HG03442 (cell line): ENCODE results near the gene TSPAN18.

Experiments used
- ATAC-seq: cut with Tn5 transposase; IDR thresholded peaks from one replicate; pipeline ENCODE4 v1.9.1; 2021; ENCODE audit warnings: mild to moderate bottlenecking, moderate library complexity; ENCODE audit not compliant: unreplicated experiment

TSPAN18 gene

DNA sequence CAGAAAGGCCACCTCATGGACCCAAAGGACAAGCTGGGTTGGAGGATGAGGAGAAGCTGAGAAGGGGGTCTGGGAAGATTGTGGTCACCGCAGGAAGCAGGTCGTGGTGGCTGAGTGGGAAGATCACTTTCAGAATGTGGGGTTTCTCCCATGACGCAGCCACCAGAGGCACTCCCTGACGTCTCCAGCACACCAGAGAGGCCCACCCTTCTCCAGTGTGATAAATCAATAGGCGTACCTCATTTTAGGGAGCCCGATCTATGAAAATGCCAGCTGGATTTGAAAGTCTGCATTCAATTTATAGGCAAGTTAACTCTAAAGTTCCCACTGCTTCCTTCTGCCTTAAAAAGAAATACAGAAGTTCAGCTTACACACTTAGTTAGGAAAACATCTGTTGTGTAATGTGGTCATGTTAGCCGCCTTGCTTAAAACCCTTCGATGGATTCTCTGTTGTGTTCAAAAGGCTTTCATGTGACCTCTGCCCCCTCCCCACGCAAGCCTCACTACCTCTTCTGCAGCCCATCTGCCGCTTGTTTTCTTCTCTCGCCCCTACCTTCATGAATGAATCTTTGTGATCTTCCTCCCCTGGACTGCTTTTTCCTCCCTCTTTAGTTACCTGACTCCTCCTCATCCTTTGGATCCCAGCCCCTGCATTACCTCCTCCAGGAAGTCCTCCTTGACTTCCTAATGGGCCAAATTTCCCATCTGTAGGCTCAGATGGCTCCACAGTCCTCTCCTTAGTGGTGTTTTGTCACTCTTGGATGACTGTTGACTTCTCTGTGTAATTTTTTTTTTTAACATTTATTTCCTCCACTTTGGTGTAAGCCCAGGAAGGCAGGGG is 10.7 kb downstream of the TSPAN18 start:
- ATAC-seq: no peak

DNA sequence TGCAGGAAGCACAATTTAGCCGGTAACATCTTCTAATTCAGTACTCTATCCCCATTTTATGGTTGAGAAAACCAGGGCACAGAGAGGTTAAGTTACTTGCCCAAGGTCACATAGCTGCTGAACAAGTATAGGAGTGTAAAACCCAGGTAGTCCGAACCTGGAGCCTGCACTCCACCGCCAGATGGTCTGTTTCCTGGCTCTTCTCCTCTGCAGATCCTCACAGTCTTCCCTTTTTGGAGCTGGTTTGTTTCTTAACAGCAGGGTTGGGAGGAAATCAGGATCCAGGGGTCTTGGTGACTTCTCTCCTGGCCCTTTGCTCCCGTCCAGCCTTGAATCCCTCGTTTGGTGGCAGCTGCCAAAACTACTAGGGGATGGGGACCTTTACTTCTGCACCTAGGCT is 12.0 kb downstream of the TSPAN18 start:
- no peak for ATAC-seq

DNA sequence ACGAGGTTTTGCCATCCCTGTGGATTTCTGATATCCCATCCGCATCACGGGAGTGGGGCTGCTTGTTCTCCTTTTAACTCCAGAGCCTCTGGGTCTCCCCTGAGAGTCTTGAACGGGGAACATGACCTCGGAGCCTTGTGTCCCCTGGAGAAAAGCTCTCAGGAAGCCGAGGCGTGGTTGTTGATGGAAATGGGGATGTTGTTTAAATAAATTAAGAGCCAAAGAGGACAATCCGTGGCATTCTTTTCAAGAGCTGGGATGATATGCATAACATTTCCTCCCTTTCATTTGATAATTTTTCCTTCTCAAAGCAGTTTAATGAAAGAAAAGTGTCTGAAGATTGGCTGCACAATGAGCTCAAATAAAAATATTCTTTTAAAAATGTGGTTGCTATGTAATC is 14.2 kb downstream of the TSPAN18 start:
- ATAC-seq: no peak

DNA sequence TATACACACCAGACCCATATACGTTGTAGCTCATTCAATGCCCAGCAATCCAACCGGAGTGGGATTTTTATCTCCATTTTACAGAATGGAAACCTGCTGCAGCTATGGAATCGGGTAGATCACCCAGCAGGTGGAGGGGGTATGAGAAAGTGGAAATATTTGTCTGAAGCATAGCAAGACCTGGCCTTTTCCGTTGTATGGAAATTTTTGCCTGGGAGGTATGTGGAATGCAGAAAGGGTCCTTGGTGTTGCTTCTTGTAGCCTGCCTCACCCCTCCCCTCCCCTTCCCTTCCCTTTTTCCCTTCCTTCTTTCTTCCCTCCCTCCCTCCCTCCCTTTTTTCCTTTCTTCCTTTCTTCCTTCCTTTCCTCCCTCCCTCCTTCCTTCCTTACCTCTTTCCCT is 15.2 kb downstream of the TSPAN18 start:
- ATAC-seq: no peak

DNA sequence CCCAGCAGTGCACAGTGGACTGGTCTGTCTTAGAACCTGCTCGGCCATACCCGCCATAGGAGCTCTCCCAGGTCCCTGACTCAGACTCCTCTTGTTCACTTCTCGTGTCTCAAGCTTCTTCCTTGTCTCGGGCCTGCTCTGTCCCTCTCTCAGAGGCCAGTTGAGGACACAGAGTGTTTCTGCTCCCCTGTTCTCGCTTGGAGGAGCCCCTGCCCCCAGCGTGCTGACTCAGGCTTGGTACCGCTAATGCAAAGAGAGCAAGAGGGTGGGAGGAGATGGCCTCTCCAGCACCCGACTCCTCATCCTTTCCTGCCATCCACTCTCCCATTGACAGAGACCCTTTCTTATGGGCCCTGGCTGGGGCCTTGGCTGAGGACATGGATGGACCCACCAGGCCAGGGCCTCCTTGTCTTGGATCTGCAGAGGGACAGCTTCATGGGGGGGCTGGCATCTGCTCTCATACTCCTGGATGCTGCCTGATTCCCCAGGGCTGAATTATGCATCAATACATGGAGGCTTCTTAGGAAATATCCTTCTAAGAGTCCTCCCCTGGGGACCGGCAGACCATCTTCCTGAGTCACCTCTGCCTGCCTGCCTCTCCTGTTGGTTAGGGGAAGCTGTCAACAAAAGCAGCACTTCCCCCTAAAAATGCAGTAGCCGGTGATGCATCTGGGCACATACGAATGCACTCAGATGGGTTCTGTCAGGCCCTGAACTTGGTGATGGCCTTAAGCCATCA is 15.9 kb downstream of the TSPAN18 start:
- no peak for ATAC-seq

DNA sequence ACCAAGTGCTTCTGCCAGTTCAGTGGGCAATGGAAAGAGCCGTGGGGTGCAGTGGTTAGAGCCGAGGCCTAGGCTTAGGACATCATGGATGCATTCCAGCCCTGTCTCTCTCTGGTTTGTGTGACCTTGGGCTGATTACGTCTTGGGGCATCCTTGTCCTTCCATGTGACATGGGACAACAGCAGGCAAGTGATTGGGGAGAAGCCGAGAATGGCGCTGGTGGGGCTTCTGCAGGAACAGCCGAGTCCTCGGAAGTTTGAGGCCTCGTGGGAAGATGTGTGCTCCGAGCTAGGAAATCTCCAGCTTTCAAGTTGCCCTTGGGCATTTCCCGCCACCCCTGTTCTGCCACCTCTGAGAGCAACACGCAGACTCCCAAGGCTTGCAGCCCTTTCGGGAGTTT is 16.6 kb downstream of the TSPAN18 start:
- no peak for ATAC-seq

DNA sequence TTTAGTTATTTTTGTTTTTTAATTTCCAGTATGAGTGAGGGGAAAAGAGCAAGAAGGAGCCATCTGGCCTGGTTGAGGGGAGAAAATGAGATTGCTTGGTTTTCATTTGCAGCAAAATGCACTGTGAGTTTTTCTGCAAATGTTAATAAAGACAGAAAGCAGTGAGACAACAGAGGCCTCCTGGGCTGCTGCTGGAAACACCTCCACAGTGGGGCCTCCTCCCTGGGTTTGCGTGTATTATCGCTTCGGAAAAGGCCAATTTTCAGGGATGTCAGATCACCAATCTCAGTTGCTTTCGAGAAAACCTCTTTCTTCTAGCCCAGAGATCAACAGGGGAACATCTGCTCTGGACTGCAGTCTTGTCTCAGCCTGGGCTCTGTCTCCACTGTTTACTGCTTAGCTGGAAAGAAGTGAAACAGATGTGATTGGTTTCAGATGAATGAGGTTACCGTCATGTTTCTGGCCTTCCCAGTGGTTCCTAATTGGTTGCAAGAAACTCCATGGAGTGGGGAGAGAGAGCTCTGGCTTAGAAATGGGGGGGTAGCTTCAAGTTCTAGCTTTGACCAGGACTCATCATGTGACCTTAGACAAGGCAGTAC is 17.3 kb downstream of the TSPAN18 start:
- no peak for ATAC-seq

DNA sequence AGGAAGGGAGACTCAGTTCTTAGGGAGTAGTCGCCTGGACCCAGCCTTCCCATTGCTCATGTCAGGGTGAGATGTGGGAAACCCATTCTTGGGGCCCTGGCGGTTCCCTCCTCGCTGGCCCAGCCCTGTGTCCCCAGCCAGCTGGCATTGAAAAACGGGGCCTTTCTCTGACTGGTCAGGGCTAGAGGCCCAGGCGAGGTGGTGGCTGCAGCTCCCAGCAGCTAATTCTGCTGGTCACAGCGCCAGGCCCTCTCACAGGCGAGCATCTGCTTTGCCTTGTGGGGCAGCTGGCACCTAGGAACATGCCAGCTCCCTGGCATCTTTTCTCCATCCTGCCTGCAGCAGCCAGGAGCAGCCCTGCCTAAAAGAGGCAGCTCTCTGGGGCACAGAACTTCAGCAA is 20.1 kb downstream of the TSPAN18 start:
- no peak for ATAC-seq

DNA sequence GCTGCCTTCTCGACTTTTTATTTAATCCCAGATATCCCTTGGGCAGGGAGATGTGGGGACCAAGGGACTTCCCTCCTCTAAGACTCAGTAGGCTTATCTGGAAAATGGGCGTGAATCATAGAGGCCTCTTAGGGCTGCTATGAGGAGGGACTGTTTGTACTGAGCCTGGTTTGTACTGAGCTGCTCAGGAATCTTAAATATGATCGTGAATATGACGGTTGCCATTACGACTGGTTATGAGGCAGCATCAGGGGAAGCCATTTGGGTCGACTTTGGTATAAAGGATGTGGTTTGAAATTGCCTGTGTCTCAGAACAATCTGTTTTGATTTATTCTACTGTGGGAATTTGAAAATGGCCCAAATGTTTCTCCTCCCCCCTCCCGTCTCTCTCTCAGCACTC is 20.6 kb downstream of the TSPAN18 start:
- no peak for ATAC-seq

DNA sequence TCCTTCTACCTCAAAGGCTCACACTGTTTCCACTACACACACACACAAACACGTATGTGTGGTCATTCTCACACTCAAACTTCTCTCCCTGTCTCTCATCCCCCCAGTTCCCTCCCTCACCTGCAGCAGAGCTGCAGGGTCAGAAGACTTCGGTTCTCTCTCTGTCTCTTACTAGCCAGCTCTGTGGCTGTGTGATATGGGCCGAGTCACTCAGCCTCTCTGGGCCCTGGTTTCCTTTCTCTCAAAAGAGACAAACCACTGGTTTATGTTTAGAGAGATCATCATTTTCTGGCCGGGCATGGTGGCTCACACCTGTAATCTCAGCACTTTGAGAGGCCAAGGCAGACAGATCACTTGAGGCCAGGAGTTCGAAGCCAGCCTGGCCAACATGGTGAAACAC is 21.1 kb downstream of the TSPAN18 start:
- ATAC-seq: no peak

DNA sequence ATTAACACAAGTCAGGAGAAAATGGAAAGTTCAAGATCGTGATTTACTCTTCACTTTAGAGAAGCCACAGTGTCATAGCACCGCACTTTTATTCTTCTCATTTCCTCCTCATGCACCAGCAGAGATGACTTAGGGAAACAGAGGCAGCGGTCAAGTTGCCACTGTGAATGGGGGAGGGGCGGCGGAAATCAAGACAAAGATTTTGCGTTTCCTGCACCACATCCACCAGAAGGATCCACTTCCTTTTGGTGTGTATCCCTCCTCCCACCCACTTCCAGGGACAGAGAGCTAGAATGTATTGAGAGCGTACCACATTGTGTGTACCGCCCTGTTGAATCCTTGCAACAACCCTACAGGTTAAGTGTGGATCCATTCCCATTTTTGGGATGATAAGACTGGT is 21.8 kb downstream of the TSPAN18 start:
- no peak for ATAC-seq

DNA sequence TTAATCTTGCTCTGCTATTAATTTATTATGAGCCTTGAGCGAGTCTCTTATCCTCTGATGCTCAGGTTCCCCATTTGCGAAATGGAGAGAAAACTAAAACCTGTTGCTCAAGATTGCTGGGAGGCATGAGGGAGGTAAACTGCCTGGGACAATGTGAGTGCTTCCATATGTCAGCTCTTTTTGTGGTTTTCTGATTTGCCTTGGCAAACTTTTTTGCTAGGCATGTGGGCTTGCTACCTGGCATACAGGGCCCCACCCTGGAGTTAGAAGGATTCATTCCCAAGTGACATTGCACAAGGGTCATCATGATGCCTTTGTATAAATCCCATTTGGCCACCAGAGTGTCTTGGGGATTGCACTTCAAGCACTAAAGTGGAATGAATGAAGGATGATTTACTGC is 22.4 kb downstream of the TSPAN18 start:
- ATAC-seq: no peak

DNA sequence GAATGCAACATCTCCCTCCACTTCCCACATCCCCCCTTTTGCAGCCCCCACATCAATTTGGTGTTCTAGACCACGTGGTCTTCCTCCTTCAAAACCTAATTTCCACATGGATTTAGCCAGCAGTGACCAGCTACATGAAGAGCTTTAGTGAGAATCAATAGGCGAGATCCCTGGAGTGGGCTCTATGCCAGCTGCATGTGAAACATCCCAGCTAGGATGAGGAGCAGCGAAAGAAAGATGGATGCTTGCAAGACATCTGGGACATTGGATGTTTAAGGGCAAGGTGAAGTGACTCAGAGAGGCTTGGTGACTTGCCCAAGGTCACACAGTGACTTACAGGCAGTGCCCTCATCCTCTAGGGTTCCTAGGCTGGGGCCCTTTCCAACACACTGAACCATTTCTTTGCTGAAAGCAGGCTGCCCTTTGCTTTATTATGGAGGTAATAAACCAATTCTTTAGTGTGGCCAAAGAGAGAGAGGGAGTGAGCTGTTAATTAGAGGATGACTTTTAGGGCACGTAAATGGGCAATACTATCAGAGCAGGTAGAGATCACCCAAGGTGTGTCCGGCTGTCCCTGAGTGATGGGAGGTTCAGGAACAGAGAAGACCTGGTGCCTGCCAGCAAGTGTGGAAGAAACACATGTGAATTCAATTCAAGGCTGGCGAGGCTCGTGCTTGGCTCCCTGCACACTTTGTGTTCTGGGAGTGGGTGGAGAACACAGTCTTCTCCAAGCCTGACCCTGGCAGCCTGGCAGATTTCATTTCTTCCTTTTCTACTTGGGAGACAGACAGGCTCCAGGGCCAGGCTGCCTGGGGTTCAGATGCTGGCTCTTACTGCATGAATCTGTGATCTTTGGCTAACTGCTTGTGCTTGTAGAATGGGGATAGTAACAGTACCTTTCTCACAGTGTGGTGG is 24.0 kb downstream of the TSPAN18 start:
- ATAC-seq: no peak

DNA sequence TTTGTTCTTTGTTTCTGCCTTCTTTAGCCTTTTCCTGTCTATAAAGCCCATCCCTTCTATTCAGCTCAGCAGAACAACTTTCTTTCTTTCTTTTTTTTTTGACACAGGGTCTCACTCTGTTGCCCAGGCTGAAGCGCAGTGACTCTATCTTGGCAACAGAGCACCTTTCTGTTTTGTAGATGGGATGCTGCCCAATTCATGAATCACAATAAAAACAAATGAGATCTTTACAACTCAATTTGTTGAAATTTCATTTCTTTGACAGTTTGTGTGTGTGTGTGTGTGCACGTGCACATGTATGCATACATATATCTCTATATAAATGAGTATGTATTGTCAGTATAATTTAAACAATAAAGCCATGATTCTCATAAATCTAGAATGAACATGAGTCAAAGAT is 25.5 kb downstream of the TSPAN18 start:
- no peak for ATAC-seq

DNA sequence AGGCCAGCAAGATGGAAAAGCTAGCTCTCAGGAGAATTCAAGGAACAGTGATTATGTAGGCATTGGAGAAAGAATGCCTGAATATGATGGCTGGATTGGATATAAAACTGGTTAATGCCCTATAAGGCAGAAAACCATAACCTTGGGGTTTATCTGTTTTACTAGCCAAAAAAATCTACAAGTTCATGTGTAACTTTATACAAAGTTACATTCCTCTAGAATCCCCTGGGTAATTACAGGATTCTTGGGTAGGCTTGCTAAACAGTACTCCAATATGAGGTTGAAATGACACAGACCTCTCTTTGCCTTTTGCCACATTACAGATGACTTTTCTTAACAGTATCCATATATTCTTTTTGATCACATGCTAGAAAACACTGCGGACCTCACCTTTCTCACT is 26.0 kb downstream of the TSPAN18 start:
- ATAC-seq: no peak

DNA sequence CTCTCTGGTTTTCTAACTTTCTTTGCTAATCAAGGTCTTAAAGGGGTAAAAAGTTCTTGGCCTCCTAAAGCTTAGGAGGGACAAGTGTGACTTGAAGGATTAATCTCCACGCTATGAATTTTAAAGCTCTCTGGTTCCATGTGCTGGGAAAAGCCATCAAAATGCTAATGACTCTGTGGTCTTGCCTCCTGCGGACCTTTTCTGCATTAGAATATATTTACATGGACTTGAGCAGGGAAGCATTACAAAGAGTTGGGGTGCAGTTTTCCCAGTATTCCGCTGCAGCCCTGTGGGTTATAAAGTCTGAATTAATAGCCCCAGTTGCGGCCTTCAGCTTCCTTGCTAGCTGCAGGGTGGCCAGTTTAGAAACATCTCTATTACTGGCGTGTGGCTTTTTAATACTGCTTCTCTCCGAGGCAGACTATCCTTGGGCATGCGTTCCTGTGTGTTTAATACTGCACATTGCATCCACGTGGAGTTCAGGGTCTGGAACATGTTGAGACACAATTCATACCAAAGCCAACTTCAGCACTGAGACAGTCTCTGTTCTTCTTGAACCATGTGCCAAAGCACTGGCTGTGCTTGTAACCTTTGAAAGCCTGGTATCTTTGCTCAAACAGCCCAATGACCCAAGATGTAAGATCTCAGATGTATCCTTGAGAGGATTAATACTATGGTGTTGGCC is 27.3 kb downstream of the TSPAN18 start:
- ATAC-seq: no peak

DNA sequence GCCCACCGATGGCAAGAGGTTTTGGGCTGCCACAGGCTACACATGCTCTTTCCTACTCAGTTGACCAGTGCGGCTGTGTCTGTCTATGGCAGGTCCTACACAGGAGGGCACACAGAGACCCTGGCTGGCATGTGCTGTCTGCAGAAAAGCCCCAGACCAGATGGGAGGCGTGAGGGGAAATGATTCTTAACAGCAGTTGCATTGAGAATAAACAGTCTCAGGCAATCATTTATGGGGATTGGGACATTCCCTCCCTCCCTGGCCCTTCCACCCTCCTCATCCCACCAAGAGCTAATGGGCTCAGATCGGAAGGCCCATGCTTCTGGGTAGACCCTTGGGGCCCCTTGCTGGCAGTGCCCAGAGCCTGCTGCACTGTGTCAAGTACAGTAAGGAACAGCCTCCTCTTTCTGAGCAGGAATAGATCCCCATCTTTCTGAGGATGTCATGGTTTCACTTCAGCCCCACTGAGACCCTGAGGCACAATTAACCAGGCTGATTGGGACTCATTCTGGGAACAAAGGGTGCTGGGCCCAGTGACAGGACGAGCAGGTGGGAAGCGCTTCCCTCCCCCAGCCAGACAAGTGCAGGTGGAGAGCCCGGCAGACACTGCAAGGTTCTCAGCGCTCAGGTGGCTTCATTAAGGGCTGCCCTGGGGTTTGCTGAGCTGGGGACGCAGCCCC is 28.3 kb downstream of the TSPAN18 start:
- ATAC-seq: no peak

DNA sequence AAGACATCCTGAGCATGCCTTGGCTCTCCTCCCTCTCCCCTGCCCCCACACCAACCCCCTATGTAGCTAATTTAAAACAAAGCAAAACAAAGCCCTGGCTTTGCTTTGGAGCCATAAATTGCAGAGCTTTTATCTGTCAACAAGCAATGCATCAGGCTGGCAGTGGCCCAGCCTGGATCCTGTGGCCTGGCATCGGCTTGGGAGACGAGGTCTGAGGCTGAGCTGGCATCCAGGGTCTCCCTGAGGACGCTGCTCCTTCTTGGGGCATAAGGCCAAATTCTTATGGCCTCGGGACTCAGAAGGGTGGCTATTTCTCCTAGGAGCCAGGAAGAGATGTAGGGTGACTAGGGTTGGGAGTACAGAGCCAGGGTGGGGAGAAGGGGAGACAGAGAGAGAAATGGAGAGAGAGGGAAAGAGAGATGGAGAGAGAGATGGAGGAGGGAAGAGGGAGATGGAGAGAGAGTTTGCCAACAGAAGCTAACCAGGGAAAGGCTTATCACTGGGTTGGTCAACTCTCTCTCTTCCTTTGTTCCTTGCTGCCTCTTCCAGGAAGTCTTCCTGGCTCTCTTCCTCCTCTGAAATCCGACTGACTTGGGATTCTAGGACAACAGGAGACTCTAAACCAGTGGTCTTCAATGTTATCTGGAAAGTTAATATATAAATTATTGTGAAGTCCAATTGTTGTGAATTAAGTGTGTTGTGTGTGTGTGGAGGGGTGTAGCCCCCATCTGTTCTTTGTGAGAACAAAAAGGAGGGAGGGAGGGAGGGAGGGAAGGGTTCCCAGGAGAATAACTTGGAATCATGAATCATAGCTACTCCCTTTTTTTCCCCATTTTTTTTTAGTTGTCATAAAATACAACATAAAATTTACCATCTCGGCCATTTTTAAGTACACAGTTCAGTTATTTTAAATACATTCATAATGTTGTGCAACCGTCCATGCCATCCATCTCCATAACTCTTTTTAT is 29.1 kb downstream of the TSPAN18 start:
- no peak for ATAC-seq

DNA sequence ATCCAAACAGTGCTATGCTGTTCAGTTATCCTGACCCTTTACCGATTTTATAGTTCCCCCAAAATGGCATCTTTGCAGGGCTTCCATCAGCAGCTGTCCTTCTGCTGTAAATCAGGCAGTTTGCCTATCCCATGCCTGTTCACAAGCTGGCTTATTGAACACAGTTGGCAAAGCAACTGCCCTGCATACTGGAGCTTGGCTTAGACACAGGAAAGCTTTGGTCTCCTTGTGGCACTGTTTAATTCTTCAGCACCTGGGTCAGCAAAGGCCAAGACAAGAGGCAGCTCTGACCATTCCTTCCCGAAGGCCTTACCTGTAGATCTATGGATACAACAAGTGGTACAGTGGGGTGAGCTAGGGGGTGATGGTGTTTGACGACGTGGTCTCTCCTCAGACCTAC is 32.2 kb downstream of the TSPAN18 start:
- no peak for ATAC-seq
